Activated CD4-positive, alpha-beta T cell treated with anti-CD3 and anti-CD28 coated beads for 24 hours (primary cell): Measurements from ENCODE around the gene ERC2.
"Not testable (repeated sequence)": the region's sequence is repeated elsewhere in the genome, so short reads cannot be mapped to it uniquely, and the experiment has no call there.

Source experiments
- DNase-seq, 2 donors: peaks; one replicate each; pipeline ENCODE4 v3.0.0-alpha.2; 2020; ENCODE audit warnings: low read depth in 2 of 2

Gene ERC2

GRCh38 chr3:56064684-56065083 is 403.6 kb downstream of the ERC2 start:
- DNase-seq: no peak

GRCh38 chr3:56061279-56061626 is 407.0 kb downstream of the ERC2 start:
- DNase-seq: no peak

- no peak for DNase-seq
Measured at GRCh38 chr3:56060521-56061278, 407.6 kb downstream of the ERC2 start.

- no peak for DNase-seq
Measured at GRCh38 chr3:56059731-56060130, 408.5 kb downstream of the ERC2 start.

GRCh38 chr3:56055951-56056350 is 412.3 kb downstream of the ERC2 start:
- DNase-seq: no peak

GRCh38 chr3:56055546-56055945 is 412.7 kb downstream of the ERC2 start:
- DNase-seq: no peak

- no peak for DNase-seq
Measured at GRCh38 chr3:56054844-56055243, 413.4 kb downstream of the ERC2 start.

- no peak for DNase-seq
Measured at GRCh38 chr3:56053727-56054126, 414.5 kb downstream of the ERC2 start.

GRCh38 chr3:56052188-56052587 is 416.1 kb downstream of the ERC2 start:
- no peak for DNase-seq

GRCh38 chr3:56051052-56051451 is 417.2 kb downstream of the ERC2 start:
- DNase-seq: no peak

GRCh38 chr3:56048946-56049345 is 419.3 kb downstream of the ERC2 start:
- no peak for DNase-seq

- DNase-seq: no peak
Measured at GRCh38 chr3:56048331-56048730, 419.9 kb downstream of the ERC2 start.

GRCh38 chr3:56042326-56042951 is 425.8 kb downstream of the ERC2 start:
- DNase-seq: no peak

- no peak for DNase-seq
Measured at GRCh38 chr3:56025326-56025725, 442.9 kb downstream of the ERC2 start.

- no peak for DNase-seq
Measured at GRCh38 chr3:56023546-56023945, 444.7 kb downstream of the ERC2 start.

GRCh38 chr3:56022619-56023018 is 445.6 kb downstream of the ERC2 start:
- DNase-seq: no peak

GRCh38 chr3:56019490-56020146 is 448.6 kb downstream of the ERC2 start:
- no peak for DNase-seq

- not testable (repeated sequence) for DNase-seq
Measured at GRCh38 chr3:56015374-56015773, 452.9 kb downstream of the ERC2 start.

GRCh38 chr3:56012721-56013120 is 455.5 kb downstream of the ERC2 start:
- no peak for DNase-seq

GRCh38 chr3:56005196-56005805 is 463.0 kb downstream of the ERC2 start:
- no peak for DNase-seq

- no peak for DNase-seq
Measured at GRCh38 chr3:56003129-56003528, 465.1 kb downstream of the ERC2 start.

GRCh38 chr3:56001991-56002390 is 466.3 kb downstream of the ERC2 start:
- DNase-seq: no peak

- DNase-seq: no peak
Measured at GRCh38 chr3:56001537-56001936, 466.7 kb downstream of the ERC2 start.
